CD4-positive, CD25-positive, alpha-beta regulatory T cell (primary cell): Measurements from ENCODE around the gene KSR1. TPM values are rescaled to one million over a fixed set of nuclear protein-coding genes. Genes with fewer than 3 reads are reported as not detected.

ENCODE experiments used
- ATAC-seq, 2 donors: fragments of 150-1000 bp; cut with Tn5 transposase; one replicate each; pipeline ENCODE4 v1.10.0; 2021; ENCODE audit warnings: low read depth in 2 of 2, moderate number of reproducible peaks in 2 of 2, moderate library complexity in 1 of 2
- DNase-seq, 3 donors: peaks; one replicate each; pipeline versions ENCODE4 v3.0.0 to v3.0.0-alpha.2; 2012 to 2022; ENCODE audit warnings: mixed read lengths in 1 of 3
- H3K27ac ChIP-seq: one replicate; pipeline ENCODE4 v1.7.0; 2013; ENCODE audit warnings: mild to moderate bottlenecking, low read length; ENCODE audit not compliant: insufficient read depth, poor library complexity, severe bottlenecking
- H3K27me3 ChIP-seq: one replicate; pipeline ENCODE4 v1.7.0; 2013; ENCODE audit warnings: low read length; ENCODE audit not compliant: control insufficient read depth, insufficient read depth
- H3K36me3 ChIP-seq: one replicate; pipeline ENCODE4 v1.7.0; 2013; ENCODE audit warnings: mild to moderate bottlenecking, low read length, moderate library complexity; ENCODE audit not compliant: control insufficient read depth, insufficient read depth
- H3K4me1 ChIP-seq: 2 replicates; pipeline ENCODE4 v1.7.0; 2013; ENCODE audit warnings: mild to moderate bottlenecking, low read length; ENCODE audit not compliant: insufficient read depth, control insufficient read depth, poor library complexity, severe bottlenecking
- H3K4me3 ChIP-seq: one replicate; pipeline ENCODE4 v1.7.0; 2013; ENCODE audit warnings: low read depth, mild to moderate bottlenecking, low read length, moderate library complexity
- H3K9me3 ChIP-seq, 2 experiments: 1 replicate in 1 of 2; 2 replicates in 1 of 2; pipeline ENCODE4 v1.7.0; 2013; ENCODE audit warnings: low read length in 2 of 2, mild to moderate bottlenecking in 1 of 2, moderate library complexity in 1 of 2; ENCODE audit not compliant: control insufficient read depth in 2 of 2
- H3K27ac Mint-ChIP-seq, 3 donors: one replicate each; pipeline ENCODE4 v1.8.0; 2020 to 2022; ENCODE audit warnings: mild to moderate bottlenecking in 3 of 3, mixed read lengths in 3 of 3, moderate library complexity in 2 of 3
- H3K27me3 Mint-ChIP-seq: one replicate; pipeline ENCODE4 v1.8.0; 2022; ENCODE audit warnings: mild to moderate bottlenecking, mixed read lengths
- H3K36me3 Mint-ChIP-seq: one replicate; pipeline ENCODE4 v1.8.0; 2020; ENCODE audit warnings: mixed read lengths
- H3K4me1 Mint-ChIP-seq, 4 donors: one replicate each; pipeline ENCODE4 v1.8.0; 2020 to 2022; ENCODE audit warnings: mixed read lengths in 4 of 4, mild to moderate bottlenecking in 1 of 4
- H3K4me3 Mint-ChIP-seq, 4 donors: one replicate each; pipeline ENCODE4 v1.8.0; 2020 to 2022; ENCODE audit warnings: mild to moderate bottlenecking in 4 of 4, mixed read lengths in 4 of 4, moderate library complexity in 3 of 4
- H3K9me3 Mint-ChIP-seq, 7 donors: one replicate each; pipeline ENCODE4 v1.8.0; 2020 to 2022; ENCODE audit warnings: mixed read lengths in 7 of 7, mild to moderate bottlenecking in 3 of 7, moderate library complexity in 2 of 7
- polyA plus RNA-seq, 4 donors: library from polyadenylated mRNA; unstranded; fragments of 300-500 nt; fragmentation: Illumina TruSeq; gene quantifications; one replicate each; pipeline ENCODE4 v1.2.3, GENCODE V29; 2021
- total RNA-seq: library from RNA; stranded (reverse); gene quantifications from one replicate; pipeline ENCODE4 v1.2.3, GENCODE V29; 2022

Gene KSR1
- total and polyA plus RNA-seq, 5 donors from 2014 or later: 1.2 to 69.5 (median 1.7) TPM

DNA sequence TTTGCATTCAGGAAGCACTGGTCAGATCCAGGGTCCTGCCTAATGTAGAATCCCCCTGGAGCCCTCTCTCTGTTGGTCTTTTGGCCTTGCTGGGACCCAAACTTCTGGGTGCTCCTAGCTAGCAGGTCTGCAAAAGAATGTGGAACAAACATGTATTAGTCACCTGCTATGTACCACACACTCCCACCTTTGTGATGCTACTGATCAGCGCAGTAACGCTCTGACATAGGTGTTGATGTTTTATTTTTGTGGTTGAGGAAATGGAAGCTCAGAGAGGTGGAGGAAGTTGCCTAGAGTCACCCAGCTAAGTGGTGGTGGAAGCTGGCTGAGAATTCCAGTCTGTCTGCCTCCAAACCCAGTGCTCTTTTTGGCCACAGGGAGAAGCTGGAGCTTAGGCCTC is 139.0 kb downstream of the KSR1 start:
- Histone ChIP-seq H3K4me1 (no peaks in the 10 kb centered on the region), H3K27me3 (no peaks in the 10 kb centered on the region), H3K4me3 (no peak overlapping the region), H3K9me3 (no peaks in the 10 kb centered on the region), H3K36me3 (peaks cover 13% of the 10 kb centered on the region), H3K27ac (no peak overlapping the region)
- Mint-ChIP-seq H3K27me3 (peaks cover 4% of the 10 kb centered on the region), H3K4me1 (peaks cover 0 to 2% (median 0%) of the 10 kb centered on the region in 4 donors), H3K27ac (peak overlapping the region in 1 of 3 donors; percentile 72), H3K4me3 (no peak overlapping the region), H3K9me3 (no peaks in the 10 kb centered on the region), H3K36me3 (peaks cover 30% of the 10 kb centered on the region)
- DNase-seq (no peak), ATAC-seq (peak in 1 of 2 donors; percentile 23)

- H3K27me3 ChIP-seq: no peaks in the 10 kb centered on the region
- DNase-seq (no peak), ATAC-seq (no peak)
- H3K27me3 Mint-ChIP-seq: peaks cover 4% of the 10 kb centered on the region
- H3K4me3 ChIP-seq: no peak overlapping the region
- H3K27ac ChIP-seq: no peak overlapping the region
- peaks cover 12% of the 10 kb centered on the region for H3K36me3 ChIP-seq
- peaks cover 0 to 2% (median 0%) of the 10 kb centered on the region in 4 donors for H3K4me1 Mint-ChIP-seq
- H3K9me3 ChIP-seq: no peaks in the 10 kb centered on the region
- H3K4me1 ChIP-seq: no peaks in the 10 kb centered on the region
- peak overlapping the region in 1 of 3 donors; percentile 67 for H3K27ac Mint-ChIP-seq
- peaks cover 29% of the 10 kb centered on the region for H3K36me3 Mint-ChIP-seq
- H3K9me3 Mint-ChIP-seq: no peaks in the 10 kb centered on the region
- no peak overlapping the region for H3K4me3 Mint-ChIP-seq
These were observed 139.8 kb downstream of the KSR1 start for GRCh38 chr17:27596096-27596495.

- Histone ChIP-seq H3K36me3 (peaks cover 15% of the 10 kb centered on the region), H3K4me1 (no peaks in the 10 kb centered on the region), H3K4me3 (no peak overlapping the region), H3K27me3 (no peaks in the 10 kb centered on the region), H3K27ac (no peak overlapping the region), H3K9me3 (no peaks in the 10 kb centered on the region)
- ATAC-seq (no peak), DNase-seq (no peak)
- Mint-ChIP-seq H3K36me3 (peaks cover 27% of the 10 kb centered on the region), H3K4me1 (peaks cover 0 to 3% (median 2%) of the 10 kb centered on the region in 4 donors), H3K27me3 (peaks cover under 1% of the 10 kb centered on the region), H3K27ac (peak overlapping the region in 1 of 3 donors; percentile 62), H3K4me3 (peak overlapping the region in 1 of 4 donors; percentile 47), H3K9me3 (no peaks in the 10 kb centered on the region)
These were observed 140.4 kb downstream of the KSR1 start for GRCh38 chr17:27596566-27597187.

DNA sequence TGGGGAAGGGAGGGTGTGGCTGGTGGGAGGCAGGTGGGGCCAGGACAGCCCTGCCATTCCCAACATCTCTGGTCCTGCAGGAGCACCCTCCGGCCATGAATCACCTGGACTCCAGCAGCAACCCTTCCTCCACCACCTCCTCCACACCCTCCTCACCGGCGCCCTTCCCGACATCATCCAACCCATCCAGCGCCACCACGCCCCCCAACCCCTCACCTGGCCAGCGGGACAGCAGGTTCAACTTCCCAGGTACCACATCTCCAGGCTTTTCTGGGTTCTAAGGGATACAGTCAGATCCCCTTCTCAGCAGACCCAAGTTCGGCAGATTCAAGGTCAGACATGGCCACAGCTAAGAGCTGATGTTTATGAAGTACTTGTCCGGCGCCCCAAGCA is 140.9 kb downstream of the KSR1 start:
- Histone ChIP-seq H3K4me3 (no peak overlapping the region), H3K9me3 (no peaks in the 10 kb centered on the region), H3K27ac (no peak overlapping the region), H3K36me3 (peaks cover 15% of the 10 kb centered on the region), H3K27me3 (no peaks in the 10 kb centered on the region), H3K4me1 (no peaks in the 10 kb centered on the region)
- DNase-seq (no peak), ATAC-seq (no peak)
- Mint-ChIP-seq H3K27ac (no peak overlapping the region), H3K36me3 (peaks cover 25% of the 10 kb centered on the region), H3K9me3 (no peaks in the 10 kb centered on the region), H3K27me3 (no peaks in the 10 kb centered on the region), H3K4me3 (no peak overlapping the region), H3K4me1 (peaks cover 0 to 5% (median 4%) of the 10 kb centered on the region in 4 donors)

DNA sequence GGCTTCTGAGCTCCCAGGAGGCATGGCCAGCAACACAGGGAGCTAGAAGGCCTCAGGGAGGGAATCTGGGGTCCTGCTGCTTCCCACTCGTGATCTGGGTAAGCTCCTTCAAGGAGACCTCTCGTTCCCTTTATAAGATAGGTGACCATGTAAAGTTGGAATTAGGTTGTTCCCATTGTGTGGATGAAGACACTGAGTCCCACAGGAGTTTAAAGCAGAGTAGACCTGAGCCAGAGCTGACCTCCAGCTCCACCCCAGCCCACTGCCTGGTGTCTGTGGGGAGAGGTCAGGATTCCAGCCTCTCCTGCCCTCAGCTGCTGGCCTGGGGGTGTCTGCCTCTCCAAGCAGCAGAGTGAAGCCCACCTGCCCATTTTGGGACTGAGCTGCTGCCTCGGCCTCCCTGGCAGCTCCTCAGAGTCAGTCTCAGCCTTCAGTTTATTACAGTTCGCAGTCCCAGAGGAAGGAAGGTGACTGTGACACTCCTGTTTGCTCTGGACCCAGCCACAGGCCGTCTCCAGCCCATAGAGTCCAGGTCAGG is 141.6 kb downstream of the KSR1 start:
- Mint-ChIP-seq H3K4me3 (no peak overlapping the region), H3K27ac (no peak overlapping the region), H3K9me3 (no peaks in the 10 kb centered on the region), H3K36me3 (peaks cover 19% of the 10 kb centered on the region), H3K4me1 (peaks cover 0 to 5% (median 4%) of the 10 kb centered on the region in 4 donors), H3K27me3 (no peaks in the 10 kb centered on the region)
- H3K27ac ChIP-seq: no peak overlapping the region
- no peaks in the 10 kb centered on the region for H3K4me1 ChIP-seq
- ATAC-seq (no peak), DNase-seq (no peak)
- no peaks in the 10 kb centered on the region for H3K9me3 ChIP-seq
- no peaks in the 10 kb centered on the region for H3K27me3 ChIP-seq
- peaks cover 15% of the 10 kb centered on the region for H3K36me3 ChIP-seq
- no peak overlapping the region for H3K4me3 ChIP-seq

- ATAC-seq: no peak
- Histone ChIP-seq H3K9me3 (no peaks in the 10 kb centered on the region), H3K27me3 (no peaks in the 10 kb centered on the region), H3K27ac (no peak overlapping the region), H3K36me3 (peaks cover 12% of the 10 kb centered on the region), H3K4me1 (no peaks in the 10 kb centered on the region), H3K4me3 (no peak overlapping the region)
- peaks cover 0 to 6% (median 5%) of the 10 kb centered on the region in 4 donors for H3K4me1 Mint-ChIP-seq
- H3K27me3 Mint-ChIP-seq: no peaks in the 10 kb centered on the region
- DNase-seq: no peak
- H3K36me3 Mint-ChIP-seq: peaks cover 19% of the 10 kb centered on the region
- no peaks in the 10 kb centered on the region for H3K9me3 Mint-ChIP-seq
- no peak overlapping the region for H3K4me3 Mint-ChIP-seq
- H3K27ac Mint-ChIP-seq: no peak overlapping the region
These were observed 142.2 kb downstream of the KSR1 start for GRCh38 chr17:27598337-27599050.

- Histone ChIP-seq H3K9me3 (no peaks in the 10 kb centered on the region), H3K36me3 (peaks cover 16% of the 10 kb centered on the region), H3K27me3 (no peaks in the 10 kb centered on the region), H3K4me3 (no peak overlapping the region), H3K4me1 (no peaks in the 10 kb centered on the region), H3K27ac (no peak overlapping the region)
- H3K27me3 Mint-ChIP-seq: no peaks in the 10 kb centered on the region
- peaks cover 0 to 6% (median 5%) of the 10 kb centered on the region in 4 donors for H3K4me1 Mint-ChIP-seq
- no peak overlapping the region for H3K27ac Mint-ChIP-seq
- no peaks in the 10 kb centered on the region for H3K9me3 Mint-ChIP-seq
- DNase-seq (no peak), ATAC-seq (no peak)
- H3K4me3 Mint-ChIP-seq: no peak overlapping the region
- H3K36me3 Mint-ChIP-seq: peaks cover 19% of the 10 kb centered on the region
These were observed 144.2 kb downstream of the KSR1 start for GRCh38 chr17:27600471-27600870.
